HUES64 (cell line): ENCODE data around the gene CA5A.
"Not testable (repeated sequence)": the region's sequence is repeated elsewhere in the genome, so short reads cannot be mapped to it uniquely, and the experiment has no call there.

Source experiments
- H3K27ac ChIP-seq: 2 replicates; pipeline ENCODE4 v1.7.0; 2013; ENCODE audit warnings: low read depth, low read length, inconsistent platforms
- H3K27me3 ChIP-seq: 2 replicates; pipeline ENCODE4 v1.6.1; 2013; ENCODE audit warnings: mild to moderate bottlenecking, low read length; ENCODE audit not compliant: insufficient read depth
- H3K36me3 ChIP-seq: 2 replicates; pipeline ENCODE4 v1.6.1; 2013; ENCODE audit warnings: mild to moderate bottlenecking, low read length; ENCODE audit not compliant: insufficient read depth
- H3K4me1 ChIP-seq: 2 replicates; pipeline ENCODE4 v1.6.1; 2013; ENCODE audit warnings: mild to moderate bottlenecking, low read length, moderate library complexity; ENCODE audit not compliant: insufficient read depth
- H3K4me3 ChIP-seq: 2 replicates; pipeline ENCODE4 v1.5.1; 2013; ENCODE audit warnings: mild to moderate bottlenecking, low read length, moderate library complexity
- H3K9ac ChIP-seq: 2 replicates; pipeline ENCODE4 v1.6.1; 2013; ENCODE audit warnings: mild to moderate bottlenecking, low read depth, low read length
- H3K9me3 ChIP-seq: 2 replicates; pipeline ENCODE4 v1.6.1; 2013; ENCODE audit warnings: low read depth, low read length; ENCODE audit not compliant: insufficient read depth
- WGBS: fragments of 150-250, 120-280 bp; methylation state at CpG from one replicate; pipeline ENCODE4 v1.1.7; 2013; ENCODE audit warnings: missing lambda C conversion rate; 5-methylcytosine and 5-hydroxymethylcytosine counted together

Gene CA5A

GRCh38 chr16:87869061-87869878, 67.1 kb downstream of the CA5A start, which contains the start of gene SLC7A5:
Gene SLC7A5, minus strand, starts transcription at chr16:87869507. Its CDS starts 85 bp downstream, at chr16:87869422.
- H3K36me3 ChIP-seq: peaks cover 10% of the 10 kb centered on the region; the same call in 1 of the 2 replicates
- under 1% methylated on average over 109 of the region's 109 CpGs for WGBS
- H3K27me3 ChIP-seq: peaks cover 44% of the 10 kb centered on the region
- H3K4me1 ChIP-seq: peaks cover 21% of the 10 kb centered on the region
- H3K4me3 ChIP-seq: peak within 1 kb of the TSS; percentile 77
- H3K9ac ChIP-seq: peak within 1 kb of the TSS; percentile 82
- peak within 1 kb of the TSS; percentile 81; the same call in 1 of the 2 replicates for H3K27ac ChIP-seq
- H3K9me3 ChIP-seq: not testable (repeated sequence)

GRCh38 chr16:87868254-87869029, 67.9 kb downstream of the CA5A start:
- Histone ChIP-seq H3K36me3 (peaks cover 13% of the 10 kb centered on the region; the same call in 1 of the 2 replicates), H3K9ac (peak overlapping the region; percentile 82), H3K4me3 (peak overlapping the region; percentile 77), H3K27me3 (peaks cover 47% of the 10 kb centered on the region), H3K4me1 (peaks cover 20% of the 10 kb centered on the region)
- H3K9me3 ChIP-seq, H3K27ac ChIP-seq: not testable (repeated sequence)
- WGBS: 1% methylated on average over 37 of the region's 37 CpGs

- Histone ChIP-seq H3K36me3 (peaks cover 19% of the 10 kb centered on the region; the same call in 1 of the 2 replicates), H3K4me1 (peaks cover 11% of the 10 kb centered on the region), H3K27me3 (peaks cover 54% of the 10 kb centered on the region)
- not testable (repeated sequence) for H3K4me3 ChIP-seq, H3K9ac ChIP-seq, H3K27ac ChIP-seq, H3K9me3 ChIP-seq
- WGBS: 78% methylated on average over 16 of the region's 16 CpGs
These were observed 70.3 kb downstream of the CA5A start for GRCh38 chr16:87865902-87866555.

GRCh38 chr16:87864331-87864989, 71.9 kb downstream of the CA5A start:
- Histone ChIP-seq H3K9me3 (no peaks in the 10 kb centered on the region), H3K4me1 (peaks cover 2% of the 10 kb centered on the region; the same call in 1 of the 2 replicates), H3K36me3 (peaks cover 19% of the 10 kb centered on the region; the same call in 1 of the 2 replicates), H3K27ac (no peak overlapping the region), H3K9ac (no peak overlapping the region), H3K27me3 (peaks cover 50% of the 10 kb centered on the region), H3K4me3 (no peak overlapping the region)
- WGBS: 56% methylated on average over 13 of the region's 15 CpGs

GRCh38 chr16:87863327-87863635, 73.0 kb downstream of the CA5A start:
- not testable (repeated sequence) for H3K9me3 ChIP-seq, H3K4me3 ChIP-seq, H3K27ac ChIP-seq, H3K9ac ChIP-seq, H3K4me1 ChIP-seq
- WGBS: 92% methylated on average over 9 of the region's 9 CpGs
- peaks cover 21% of the 10 kb centered on the region; the same call in 1 of the 2 replicates for H3K36me3 ChIP-seq
- peaks cover 42% of the 10 kb centered on the region for H3K27me3 ChIP-seq

GRCh38 chr16:87862597-87863326, 73.6 kb downstream of the CA5A start:
- Histone ChIP-seq H3K36me3 (peaks cover 24% of the 10 kb centered on the region; the same call in 1 of the 2 replicates), H3K27me3 (peaks cover 37% of the 10 kb centered on the region)
- H3K9me3 ChIP-seq, H3K4me1 ChIP-seq, H3K9ac ChIP-seq, H3K27ac ChIP-seq, H3K4me3 ChIP-seq: not testable (repeated sequence)
- 92% methylated on average over 26 of the region's 26 CpGs for WGBS

- H3K27ac ChIP-seq, H3K9ac ChIP-seq, H3K4me3 ChIP-seq, H3K4me1 ChIP-seq, H3K9me3 ChIP-seq: not testable (repeated sequence)
- WGBS: 95% methylated on average over 18 of the region's 18 CpGs
- peaks cover 17% of the 10 kb centered on the region; the same call in 1 of the 2 replicates for H3K36me3 ChIP-seq
- peaks cover 24% of the 10 kb centered on the region; the same call in 1 of the 2 replicates for H3K27me3 ChIP-seq
These were observed 74.8 kb downstream of the CA5A start for GRCh38 chr16:87861300-87862099.

GRCh38 chr16:87860553-87861299, 75.6 kb downstream of the CA5A start:
- H3K4me3 ChIP-seq: no peak overlapping the region
- WGBS: 85% methylated on average over 26 of the region's 26 CpGs
- H3K4me1 ChIP-seq: peaks cover 2% of the 10 kb centered on the region; the same call in 1 of the 2 replicates
- H3K36me3 ChIP-seq: peaks cover 18% of the 10 kb centered on the region; the same call in 1 of the 2 replicates
- H3K27ac ChIP-seq: no peak overlapping the region
- H3K9ac ChIP-seq: no peak overlapping the region
- peaks cover 17% of the 10 kb centered on the region; the same call in 1 of the 2 replicates for H3K27me3 ChIP-seq
- no peaks in the 10 kb centered on the region for H3K9me3 ChIP-seq
